Panc1 (cell line): ENCODE measurements around the gene ATP13A3. TPM values are rescaled to one million over a fixed set of nuclear protein-coding genes. Genes with fewer than 3 reads are reported as not detected.

Source experiments
- ATAC-seq: fragments of 200-7000 bp; cut with Tn5 transposase; 2 replicates; pipeline ENCODE4 v1.9.1; 2020; ENCODE audit warnings: mild to moderate bottlenecking, moderate library complexity
- BruUV-seq: library from RNA; stranded (reverse); fragments of 400-500 nt; replicated peaks from 2 replicates; lab custom pipeline; 2021; lab: Mats Ljungman, UMichigan
- CTCF ChIA-PET: fragments of 300-600 bp; sonication (Branson Sonifier 250); formaldehyde crosslinking; loops from one replicate; lab custom pipeline; 2022; ENCODE audit warnings: antibody characterized with exemption; lab: Charles Lee
- POLR2A ChIA-PET: fragments of 300-600 bp; sonication (Branson Sonifier 250); formaldehyde crosslinking; loops from one replicate; lab custom pipeline; 2022; ENCODE audit warnings: antibody characterized with exemption; lab: Charles Lee
- DNase-seq: peaks from one replicate; pipeline ENCODE4 v3.0.0-alpha.2; 2010; ENCODE audit warnings: low read depth, low spot score
- H3K27ac ChIP-seq: 2 replicates; pipeline ENCODE4 v1.5.1; 2011; ENCODE audit warnings: mild to moderate bottlenecking, low read length, inconsistent platforms
- H3K27me3 ChIP-seq: fragments of 200-500 bp; sonication (Bioruptor generic); 2 replicates; pipeline ENCODE4 v1.6.0; 2014; ENCODE audit warnings: low read length, inconsistent platforms; ENCODE audit not compliant: control insufficient read depth, insufficient read depth
- H3K36me3 ChIP-seq: fragments of 200-500 bp; sonication (Bioruptor generic); 2 replicates; pipeline ENCODE4 v1.5.1; 2014; ENCODE audit warnings: inconsistent platforms, mild to moderate bottlenecking, low read length, moderate library complexity; ENCODE audit not compliant: control insufficient read depth, insufficient read depth
- H3K4me1 ChIP-seq: 2 replicates; pipeline ENCODE4 v1.5.1; 2011; ENCODE audit warnings: inconsistent platforms, mild to moderate bottlenecking, low read length, moderate library complexity; ENCODE audit not compliant: control insufficient read depth, insufficient read depth
- H3K4me3 ChIP-seq, 2 experiments: 2 replicates each; pipeline ENCODE4 v1.5.1; 2011 to 2012; ENCODE audit warnings: low read depth in 2 of 2, low read length in 2 of 2, mild to moderate bottlenecking in 2 of 2, inconsistent platforms in 1 of 2, moderate library complexity in 1 of 2
- H3K9me3 ChIP-seq: fragments of 200-500 bp; sonication (Bioruptor generic); 2 replicates; pipeline ENCODE4 v1.5.1; 2014; ENCODE audit warnings: low read depth, mild to moderate bottlenecking, inconsistent platforms, low read length, moderate library complexity; ENCODE audit not compliant: control insufficient read depth, insufficient read depth
- POLR2AphosphoS5 ChIP-seq: IDR thresholded peaks from 2 replicates; pipeline ENCODE4 v1.6.1; 2012; ENCODE audit warnings: mild to moderate bottlenecking, low read depth, low read length, moderate library complexity
- SIN3A ChIP-seq: IDR thresholded peaks from 2 replicates; pipeline ENCODE4 v1.6.1; 2012; ENCODE audit warnings: low read depth, mild to moderate bottlenecking, low read length, moderate library complexity, borderline replicate concordance; ENCODE audit not compliant: insufficient read depth
- TCF7L2 ChIP-seq: IDR thresholded peaks from 2 replicates; pipeline ENCODE4 v1.6.1; 2011; ENCODE audit warnings: mild to moderate bottlenecking, low read depth, low read length, inconsistent platforms
- in situ Hi-C: cut with HindIII; loops from 2 replicates; pipeline ENCODE4 v1.10.0; 2016; ENCODE audit warnings: low sequenced_read_pairs, low pct_unique_long_range_greater_than_20kb
- intact Hi-C: fragments of 100-400 bp; cut with micrococcal nuclease; formaldehyde crosslinking; loops from one replicate; pipeline ENCODE4 v1.10.0; 2022; ENCODE audit not compliant: unreplicated experiment
- total RNA-seq: library from RNA; stranded (reverse); gene quantifications from one replicate; pipeline ENCODE4 v1.2.1, GENCODE V29; 2021; ENCODE audit not compliant: unreplicated experiment
- TF ChIP-seq, protein P1 (sequence below), 2 experiments: IDR thresholded peaks; 2 replicates each; pipeline ENCODE4 v1.6.1; 2011 to 2012; ENCODE audit warnings: low read depth in 2 of 2, control low read depth in 1 of 2, low read length in 1 of 2, mild to moderate bottlenecking in 1 of 2, moderate library complexity in 1 of 2; ENCODE audit not compliant: insufficient read depth in 1 of 2
- TF ChIP-seq, protein P2 (sequence below): fragments of 450-650 bp; IDR thresholded peaks from 2 replicates; pipeline ENCODE4 v1.5.1; 2017; ENCODE audit warnings: mild to moderate bottlenecking

The ATP13A3 gene
- total RNA-seq, 1 experiment from 2014 or later, result 169 TPM

DNA sequence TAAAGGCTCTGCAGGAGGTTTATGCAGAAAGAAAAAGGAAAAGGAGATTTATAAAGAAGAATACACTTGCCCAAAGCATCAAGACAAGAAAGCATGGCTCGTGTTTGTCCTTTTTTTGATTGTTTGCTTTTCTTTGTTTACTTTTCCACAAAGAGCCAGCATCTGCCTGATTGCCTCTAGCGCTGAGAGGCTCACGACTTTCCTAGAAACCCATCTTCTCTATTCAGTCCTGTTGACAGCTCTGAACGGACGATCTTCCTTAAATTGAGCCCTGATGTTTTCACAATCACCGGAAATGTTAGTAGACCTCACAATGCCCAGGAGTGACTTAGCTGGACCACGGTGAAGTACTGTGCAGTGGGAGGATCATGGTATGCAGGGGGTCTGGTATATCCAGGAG lies 100.2 kb downstream of the ATP13A3 start:
- no peak for DNase-seq
- no peak for ATAC-seq
- no TSS peak for BruUV-seq
- Histone ChIP-seq H3K4me3 (no peak overlapping the region), H3K36me3 (no peaks in the 10 kb centered on the region), H3K27me3 (no peaks in the 10 kb centered on the region; the same call in 1 of the 2 replicates), H3K27ac (no peak overlapping the region), H3K4me1 (0 out of 2 replicates have a peak, but pooled peaks cover 6% of the 10 kb centered on the region), H3K9me3 (no peaks in the 10 kb centered on the region; the same call in 1 of the 2 replicates)
- in situ Hi-C loops, result no loop called here
- intact Hi-C loops, result no loop called here
- ChIA-PET CTCF (no interaction called here), POLR2A (no interaction called here)
- TF ChIP-seq, protein P1, sequence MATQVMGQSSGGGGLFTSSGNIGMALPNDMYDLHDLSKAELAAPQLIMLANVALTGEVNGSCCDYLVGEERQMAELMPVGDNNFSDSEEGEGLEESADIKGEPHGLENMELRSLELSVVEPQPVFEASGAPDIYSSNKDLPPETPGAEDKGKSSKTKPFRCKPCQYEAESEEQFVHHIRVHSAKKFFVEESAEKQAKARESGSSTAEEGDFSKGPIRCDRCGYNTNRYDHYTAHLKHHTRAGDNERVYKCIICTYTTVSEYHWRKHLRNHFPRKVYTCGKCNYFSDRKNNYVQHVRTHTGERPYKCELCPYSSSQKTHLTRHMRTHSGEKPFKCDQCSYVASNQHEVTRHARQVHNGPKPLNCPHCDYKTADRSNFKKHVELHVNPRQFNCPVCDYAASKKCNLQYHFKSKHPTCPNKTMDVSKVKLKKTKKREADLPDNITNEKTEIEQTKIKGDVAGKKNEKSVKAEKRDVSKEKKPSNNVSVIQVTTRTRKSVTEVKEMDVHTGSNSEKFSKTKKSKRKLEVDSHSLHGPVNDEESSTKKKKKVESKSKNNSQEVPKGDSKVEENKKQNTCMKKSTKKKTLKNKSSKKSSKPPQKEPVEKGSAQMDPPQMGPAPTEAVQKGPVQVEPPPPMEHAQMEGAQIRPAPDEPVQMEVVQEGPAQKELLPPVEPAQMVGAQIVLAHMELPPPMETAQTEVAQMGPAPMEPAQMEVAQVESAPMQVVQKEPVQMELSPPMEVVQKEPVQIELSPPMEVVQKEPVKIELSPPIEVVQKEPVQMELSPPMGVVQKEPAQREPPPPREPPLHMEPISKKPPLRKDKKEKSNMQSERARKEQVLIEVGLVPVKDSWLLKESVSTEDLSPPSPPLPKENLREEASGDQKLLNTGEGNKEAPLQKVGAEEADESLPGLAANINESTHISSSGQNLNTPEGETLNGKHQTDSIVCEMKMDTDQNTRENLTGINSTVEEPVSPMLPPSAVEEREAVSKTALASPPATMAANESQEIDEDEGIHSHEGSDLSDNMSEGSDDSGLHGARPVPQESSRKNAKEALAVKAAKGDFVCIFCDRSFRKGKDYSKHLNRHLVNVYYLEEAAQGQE (IDR thresholded peaks at IDR 0.05; ENCODE audit: insufficient read depth in 1 of 2, low read depth in 2 of 2, low read length in 1 of 2), result no peak
- TF ChIP-seq, protein P2, sequence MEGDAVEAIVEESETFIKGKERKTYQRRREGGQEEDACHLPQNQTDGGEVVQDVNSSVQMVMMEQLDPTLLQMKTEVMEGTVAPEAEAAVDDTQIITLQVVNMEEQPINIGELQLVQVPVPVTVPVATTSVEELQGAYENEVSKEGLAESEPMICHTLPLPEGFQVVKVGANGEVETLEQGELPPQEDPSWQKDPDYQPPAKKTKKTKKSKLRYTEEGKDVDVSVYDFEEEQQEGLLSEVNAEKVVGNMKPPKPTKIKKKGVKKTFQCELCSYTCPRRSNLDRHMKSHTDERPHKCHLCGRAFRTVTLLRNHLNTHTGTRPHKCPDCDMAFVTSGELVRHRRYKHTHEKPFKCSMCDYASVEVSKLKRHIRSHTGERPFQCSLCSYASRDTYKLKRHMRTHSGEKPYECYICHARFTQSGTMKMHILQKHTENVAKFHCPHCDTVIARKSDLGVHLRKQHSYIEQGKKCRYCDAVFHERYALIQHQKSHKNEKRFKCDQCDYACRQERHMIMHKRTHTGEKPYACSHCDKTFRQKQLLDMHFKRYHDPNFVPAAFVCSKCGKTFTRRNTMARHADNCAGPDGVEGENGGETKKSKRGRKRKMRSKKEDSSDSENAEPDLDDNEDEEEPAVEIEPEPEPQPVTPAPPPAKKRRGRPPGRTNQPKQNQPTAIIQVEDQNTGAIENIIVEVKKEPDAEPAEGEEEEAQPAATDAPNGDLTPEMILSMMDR, result no peak
- no peak for TF ChIP-seq POLR2AphosphoS5
- no peak for TF ChIP-seq SIN3A
- TF ChIP-seq TCF7L2, result no peak

DNA sequence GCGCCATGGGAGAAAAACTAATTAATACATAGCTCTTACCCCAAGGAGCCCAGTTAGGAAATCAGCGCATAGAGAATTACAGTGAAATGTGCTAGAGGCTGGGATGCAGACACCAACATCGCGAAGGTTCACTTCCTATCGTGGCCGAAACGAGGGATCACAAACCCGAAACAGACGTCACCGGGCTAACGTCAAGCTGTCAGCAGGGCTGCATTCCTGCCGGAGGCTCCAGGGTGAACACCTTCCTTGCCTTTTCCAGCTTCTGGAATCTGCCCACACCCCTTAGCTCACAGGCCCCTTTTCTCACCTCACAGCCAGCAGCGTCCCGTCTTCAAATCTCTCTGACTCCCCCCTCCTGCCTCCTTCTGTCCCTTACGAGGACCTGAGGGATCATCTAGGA lies 100.7 kb downstream of the ATP13A3 start:
- no peaks in the 10 kb centered on the region for H3K36me3 ChIP-seq
- H3K27ac ChIP-seq, result no peak overlapping the region
- H3K9me3 ChIP-seq, result no peaks in the 10 kb centered on the region; the same call in 1 of the 2 replicates
- no peak overlapping the region for H3K4me3 ChIP-seq
- in situ Hi-C loops, result no loop called here
- DNase-seq, result no peak
- H3K4me1 ChIP-seq, result 0 out of 2 replicates have a peak, but pooled peaks cover 6% of the 10 kb centered on the region
- ATAC-seq, result no peak
- POLR2A ChIA-PET, result no interaction called here
- no peaks in the 10 kb centered on the region; the same call in 1 of the 2 replicates for H3K27me3 ChIP-seq
- TF ChIP-seq, protein P1 (IDR thresholded peaks at IDR 0.05; ENCODE audit: insufficient read depth in 1 of 2, low read depth in 2 of 2, low read length in 1 of 2), result no peak
- TF ChIP-seq SIN3A, result no peak
- no peak for TF ChIP-seq TCF7L2
- TF ChIP-seq POLR2AphosphoS5, result no peak
- TF ChIP-seq, protein P2, result no peak
- no TSS peak for BruUV-seq
- CTCF ChIA-PET, result no interaction called here
- intact Hi-C loops, result no loop called here
